ENCODE data around the gene ATF4. TPM values are rescaled to one million over a fixed set of nuclear protein-coding genes. Genes with fewer than 3 reads are reported as not detected.

ATF4 gene
- polyA plus RNA-seq, 4 donors: 276 to 311 (median 304) TPM

Other genes with a start within 250 kb of the ATF4 start
- gene RPL3, start 200.9 kb upstream of the ATF4 start, polyA plus RNA-seq (ENCODE audit: insufficient read length in 4 of 4): 1,000 to 10,000 TPM; 2,659 to 3,242 (median 3,013) TPM
- gene SYNGR1, start 170.6 kb upstream of the ATF4 start, polyA plus RNA-seq (ENCODE audit: insufficient read length in 4 of 4): 10 to 100 TPM; 18.8 to 26.7 (median 20.8) TPM
- 10 to 100 TPM; 21.8 to 33.6 (median 24.8) TPM for gene TAB1, start 120.8 kb upstream of the ATF4 start, polyA plus RNA-seq (ENCODE audit: insufficient read length in 4 of 4)
- gene MGAT3, start 63.5 kb upstream of the ATF4 start, polyA plus RNA-seq (ENCODE audit: insufficient read length in 4 of 4): 10 to 100 TPM; 14.6 to 27.5 (median 21.3) TPM
- gene MIEF1, start 18.3 kb upstream of the ATF4 start, polyA plus RNA-seq (ENCODE audit: insufficient read length in 4 of 4): 10 to 100 TPM; 23.3 to 37.1 (median 33.9) TPM
- gene RPS19BP1, start 12.2 kb downstream of the ATF4 start, polyA plus RNA-seq (ENCODE audit: insufficient read length in 4 of 4): 10 to 100 TPM; 33.2 to 61.4 (median 44.0) TPM
- under 1 TPM; 0.03 to 0.15 (median 0.07) TPM for gene CACNA1I, start 50.2 kb downstream of the ATF4 start, polyA plus RNA-seq (ENCODE audit: insufficient read length in 4 of 4)

All from left renal pelvis (tissue), 4 donors.